Erythroblast (primary cell): ENCODE measurements around the gene CDKN1A.
"Not testable (repeated sequence)": the region's sequence is repeated elsewhere in the genome, so short reads cannot be mapped to it uniquely, and the experiment has no call there.

ENCODE experiments used
- GATA1 ChIP-seq: IDR thresholded peaks from 2 replicates; pipeline ENCODE4 v1.6.1; 2011; ENCODE audit warnings: low read depth, mild to moderate bottlenecking, control low read depth, low read length, moderate library complexity
- POLR2A ChIP-seq: IDR thresholded peaks from 2 replicates; pipeline ENCODE4 v1.6.1; 2011; ENCODE audit warnings: mild to moderate bottlenecking, low read length

DNA sequence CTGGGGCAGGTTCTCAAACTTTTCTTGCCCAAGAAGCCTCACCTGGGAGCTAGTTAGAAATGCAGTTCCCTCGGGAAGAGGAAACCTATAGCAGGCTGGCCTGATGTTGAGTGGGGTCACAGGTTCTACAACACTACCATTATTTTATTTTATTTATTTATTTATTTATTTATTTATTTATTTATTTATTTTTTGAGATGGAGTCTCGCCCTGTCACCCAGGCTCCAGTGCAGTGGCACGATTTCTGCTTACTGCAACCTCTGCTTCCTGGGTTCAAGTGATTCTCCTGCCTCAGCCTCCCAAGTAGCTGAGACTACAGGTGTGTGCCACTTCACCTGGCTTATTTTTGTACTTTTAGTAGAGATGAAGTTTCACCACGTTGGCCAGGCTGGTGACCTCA, 45.5 kb downstream of the CDKN1A start:
- TF ChIP-seq POLR2A, GATA1: not testable (repeated sequence)
